K562 (cell line): ENCODE data around the gene MAP4. TPM values are rescaled to one million over a fixed set of nuclear protein-coding genes. Genes with fewer than 3 reads are reported as not detected.
A peak's percentile ranks its signal among the peaks of the same experiment; 100 is the strongest.
"Not testable (repeated sequence)": the region's sequence is repeated elsewhere in the genome, so short reads cannot be mapped to it uniquely, and the experiment has no call there.

ENCODE experiments used
- ATAC-seq: fragments of 200-7000 bp; cut with Tn5 transposase; 3 replicates; pipeline ENCODE4 v1.9.1; 2020; ENCODE audit warnings: moderate library complexity
- BruUV-seq: library from RNA; stranded (reverse); fragments of 400-500 nt; replicated peaks from 2 replicates; lab custom pipeline; 2021; lab: Mats Ljungman, UMichigan
- CTCF ChIA-PET: fragments of 300-600 bp; formaldehyde crosslinking; extraction: SDS; loops from one replicate; lab custom pipeline; 2021; ENCODE audit warnings: low intra/inter-chr PET ratio; lab: Yijun Ruan, JAX
- POLR2A ChIA-PET: fragments of 300-600, 350-650 bp; sonication (Branson Sonifier 250); formaldehyde crosslinking; extraction: SDS; loops from one replicate; lab custom pipeline; 2021; ENCODE audit warnings: antibody characterized with exemption, inconsistent platforms; lab: Yijun Ruan, JAX
- DNase-seq, 4 experiments: peaks; one replicate each; pipeline versions ENCODE4 v3.0.0 to v3.0.0-alpha.2; 2011 to 2018; ENCODE audit warnings: low spot score in 3 of 4, mixed read lengths in 3 of 4; ENCODE audit errors: extremely low read depth in 1 of 4
- FAIRE-seq: peaks from 2 replicates; lab custom pipeline; 2011; peaks lifted over from hg19 to GRCh38; lab: Jason Lieb, UNC
- H2AFZ ChIP-seq: 2 replicates; pipeline ENCODE4 v1.6.0; 2011; ENCODE audit warnings: low read depth, low read length, control low read depth, inconsistent platforms
- H3K27ac ChIP-seq: fragments of 200-600 bp; 3 replicates; pipeline ENCODE4 v1.8.0; 2011; ENCODE audit warnings: low read depth, mild to moderate bottlenecking, control low read depth, inconsistent platforms, low read length, moderate library complexity, mixed read lengths; ENCODE audit errors: extremely low read depth
- H3K27me3 ChIP-seq, 2 experiments: fragments of 300-600 bp in 1 of 2; 2 replicates in 1 of 2; 3 replicates in 1 of 2; pipeline versions ENCODE4 v1.6.0 to v1.8.0; 2011; ENCODE audit warnings: inconsistent platforms in 2 of 2, low read length in 2 of 2, mild to moderate bottlenecking in 1 of 2, mixed read lengths in 1 of 2, moderate library complexity in 1 of 2; ENCODE audit not compliant: control insufficient read depth in 2 of 2, insufficient read depth in 2 of 2
- H3K36me3 ChIP-seq: fragments of 300-600 bp; 3 replicates; pipeline ENCODE4 v1.8.0; 2011; ENCODE audit warnings: mild to moderate bottlenecking, low read length, inconsistent platforms; ENCODE audit not compliant: control insufficient read depth, insufficient read depth
- H3K4me1 ChIP-seq, 2 experiments: fragments of 200-600 bp in 1 of 2; replicated peaks in 1 of 2; 2 replicates in 1 of 2; 3 replicates in 1 of 2; pipeline versions ENCODE4 v1.5.1 to v1.8.0; 2011; ENCODE audit warnings: inconsistent platforms in 2 of 2, low read length in 2 of 2, mild to moderate bottlenecking in 1 of 2, mixed read lengths in 1 of 2, moderate library complexity in 1 of 2; ENCODE audit not compliant: control insufficient read depth in 2 of 2, insufficient read depth in 2 of 2
- H3K4me2 ChIP-seq: 2 replicates; pipeline ENCODE4 v1.6.1; 2011; ENCODE audit warnings: low read length, control low read depth, inconsistent platforms, mixed read lengths; ENCODE audit not compliant: insufficient read depth
- H3K4me3 ChIP-seq: fragments of 200-600 bp; sonication (generic), shearing (Covaris generic); 2 replicates; pipeline ENCODE4 v1.5.1; 2016; ENCODE audit warnings: control low read depth, inconsistent platforms
- H3K79me2 ChIP-seq: fragments of 200-600 bp; 3 replicates; pipeline ENCODE4 v1.8.0; 2011; ENCODE audit warnings: low read length, inconsistent platforms; ENCODE audit not compliant: control insufficient read depth, insufficient read depth
- H3K9ac ChIP-seq, 2 experiments: 2 replicates each; pipeline versions ENCODE4 v1.6.0 to v1.6.1; 2011; ENCODE audit warnings: low read depth in 2 of 2, low read length in 2 of 2, control low read depth in 1 of 2, inconsistent platforms in 1 of 2, mild to moderate bottlenecking in 1 of 2, mixed read lengths in 1 of 2; ENCODE audit not compliant: insufficient read depth in 1 of 2
- H3K9me1 ChIP-seq: one replicate; pipeline ENCODE4 v1.6.0; 2011; ENCODE audit warnings: inconsistent platforms, mild to moderate bottlenecking, low read length, moderate library complexity; ENCODE audit not compliant: control insufficient read depth, insufficient read depth
- H3K9me3 ChIP-seq: replicated peaks from 2 replicates; pipeline ENCODE4 v1.5.1; 2011; ENCODE audit warnings: low read depth, low read length, inconsistent platforms; ENCODE audit not compliant: control insufficient read depth, insufficient read depth
- H4K20me1 ChIP-seq: replicated peaks from 2 replicates; pipeline ENCODE4 v1.6.1; 2011; ENCODE audit warnings: low read length, inconsistent platforms, mixed read lengths; ENCODE audit not compliant: control insufficient read depth, insufficient read depth
- RAD51 ChIP-seq: fragments of 450-650 bp; IDR thresholded peaks from 2 replicates; pipeline ENCODE4 v1.7.1; 2016; ENCODE audit warnings: low read depth, mild to moderate bottlenecking, borderline replicate concordance
- ZNF316 ChIP-seq: fragments of 450-650 bp; IDR thresholded peaks from 2 replicates; pipeline ENCODE4 v1.6.1; 2016
- WGBS: fragments of 100-300 bp; shearing (Covaris generic); methylation state at CpG from one replicate; pipeline ENCODE4 v1.1.6; 2016; ENCODE audit warnings: low coverage, mixed read lengths; ENCODE audit not compliant: insufficient coverage; ENCODE audit errors: missing lambda C conversion rate; 5-methylcytosine and 5-hydroxymethylcytosine counted together
- in situ Hi-C: fragments of 300-500 bp; cut with MboI; formaldehyde crosslinking; loops from 4 replicates; pipeline ENCODE4 v1.15.0; 2018; ENCODE audit warnings: inconsistent platforms, mixed read lengths
- intact Hi-C: fragments of 100-400 bp; cut with micrococcal nuclease; formaldehyde crosslinking; loops from 2 replicates; pipeline ENCODE4 v1.14.2; 2022
- polyA plus RNA-seq, 8 experiments: library from polyadenylated mRNA; depleted of rRNA in 4 of 8; stranded (reverse) in 5 of 8; unstranded in 3 of 8; fragments of >200 nt; fragmentation: Nextera tagmentation in 2 of 8; fragmentation: Illumina TruSeq in 1 of 8; extraction: Ambion mirVana in 2 of 8; extraction: Trizol in 1 of 8; gene quantifications; 2 replicates each; pipeline versions ENCODE4 v1.2.1 to v1.2.3, GENCODE V29; 2011 to 2014; ENCODE audit warnings: inconsistent platforms in 1 of 8, missing spikeins in 1 of 8
- total RNA-seq, 7 experiments: library from RNA; depleted of rRNA in 6 of 7; stranded (reverse); fragments of >200 nt in 6 of 7; fragmentation: Illumina TruSeq in 2 of 7; extraction: Trizol in 2 of 7; gene quantifications; 2 replicates each; pipeline versions ENCODE4 v1.2.1 to v1.2.3, GENCODE V29; 2011 to 2021; ENCODE audit warnings: low replicate concordance in 1 of 7

The MAP4 gene
- total and polyA plus RNA-seq, 9 of the 15 experiments (the other 6 are each of a cell fraction or from before 2014, with no cell fraction given), result 13.3 to 141 (median 36.8) TPM

DNA sequence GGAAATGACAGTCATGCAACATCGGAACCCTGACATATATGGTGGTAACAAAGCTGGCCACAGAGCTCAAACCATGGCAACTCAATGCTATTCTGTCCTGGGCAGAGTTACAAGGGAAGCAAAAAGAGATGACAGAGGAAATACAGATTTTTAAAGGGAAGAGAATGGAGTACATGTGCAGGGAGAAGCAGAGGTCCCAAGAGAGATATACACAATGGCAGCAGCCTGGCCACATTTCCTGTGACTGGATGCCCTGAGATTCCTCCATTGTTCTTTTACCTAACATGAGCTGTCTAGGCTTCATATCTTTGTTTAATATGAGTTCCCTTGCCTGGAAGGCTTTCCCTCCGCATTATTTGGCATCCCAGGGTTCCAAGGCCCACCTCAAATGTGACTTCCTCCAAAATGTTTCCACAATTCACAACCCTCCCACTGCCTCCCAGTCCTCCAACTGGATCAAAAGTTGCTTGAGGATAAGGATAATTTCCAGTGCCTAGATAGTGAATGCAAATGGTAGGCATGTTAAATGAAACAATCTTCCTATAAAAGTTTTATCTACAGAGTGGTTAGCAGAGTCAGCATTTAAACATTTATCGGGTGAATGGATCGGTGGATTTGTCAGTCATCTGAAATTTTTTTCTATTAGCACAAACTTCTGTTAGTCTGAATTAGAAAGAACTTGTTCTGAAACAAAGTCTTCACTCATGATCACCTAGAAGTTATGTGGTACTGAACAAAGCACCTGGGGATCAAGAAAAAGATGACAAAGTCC lies 127.0 kb downstream of the MAP4 start:
- in situ Hi-C loops (no loop called here), intact Hi-C loops (no loop called here)
- Histone ChIP-seq H3K4me1 (no peaks in the 10 kb centered on the region; a peak in 1 of 5 replicates), H3K4me2 (no peak overlapping the region), H3K9me3 (no peaks in the 10 kb centered on the region), H3K4me3 (no peak overlapping the region), H3K79me2 (no peaks in the 10 kb centered on the region), H3K9ac (no peak overlapping the region), H3K27me3 (no peaks in the 10 kb centered on the region), H2AFZ (no peak overlapping the region), H3K9me1 (no peaks in the 10 kb centered on the region), H3K36me3 (peaks cover 59% of the 10 kb centered on the region; the same call in 2 of the 3 replicates), H4K20me1 (no peaks in the 10 kb centered on the region; the same call in 1 of the 2 replicates), H3K27ac (no peak overlapping the region)
- ATAC-seq, result no peak
- no peak for DNase-seq
- ChIA-PET CTCF (no interaction called here), POLR2A (no interaction called here)
- BruUV-seq, result no TSS peak
- TF ChIP-seq RAD51 (no peak), ZNF316 (peak; percentile 58)
- WGBS, result 96% methylated on average over 4 of the region's 4 CpGs
- FAIRE-seq, result no peak

DNA sequence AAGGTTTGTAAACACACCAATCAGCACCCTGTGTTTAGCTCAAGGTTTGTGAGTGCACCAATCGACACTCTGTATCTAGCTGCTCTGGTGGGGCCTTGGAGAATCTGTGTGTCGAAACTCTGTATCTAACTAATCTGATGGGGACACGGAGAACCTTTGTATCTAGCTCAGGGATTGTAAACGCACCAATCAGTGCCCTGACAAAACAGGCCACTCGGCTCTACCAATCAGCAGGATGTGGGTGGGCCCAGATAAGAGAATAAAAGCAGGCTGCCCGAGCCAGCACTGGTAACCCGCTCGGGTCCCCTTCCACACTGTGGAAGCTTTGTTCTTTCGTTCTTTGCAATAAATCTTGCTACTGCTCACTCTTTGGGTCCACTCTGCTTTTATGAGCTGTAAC lies 128.2 kb downstream of the MAP4 start:
- intact Hi-C loops, H3K27ac ChIP-seq, in situ Hi-C loops, H3K4me2 ChIP-seq, H3K9me1 ChIP-seq, DNase-seq, H3K9ac ChIP-seq, H3K9me3 ChIP-seq, BruUV-seq, H2AFZ ChIP-seq, H3K4me3 ChIP-seq, ATAC-seq, H3K79me2 ChIP-seq, H4K20me1 ChIP-seq, FAIRE-seq, CTCF ChIA-PET, H3K27me3 ChIP-seq, H3K4me1 ChIP-seq: not testable (repeated sequence)
- 85% methylated on average over 7 of the region's 9 CpGs for WGBS
- POLR2A ChIA-PET, result interaction anchor here (1.3 kb wide), 2 partner anchors 11 to 21 kb away, joined by 3 to 4 read pairs; no protein-coding TSS in a partner anchor
- peaks cover 53% of the 10 kb centered on the region; the same call in 2 of the 3 replicates for H3K36me3 ChIP-seq
